Loucy (cell line): ENCODE measurements around the gene PCDHGA3.
A peak's percentile ranks its signal among the peaks of the same experiment; 100 is the strongest.

Experiments
- H2AFZ ChIP-seq: fragments of 200-600 bp; sonication (generic); 2 replicates; pipeline ENCODE4 v1.6.0; 2016; ENCODE audit warnings: antibody characterized with exemption, mild to moderate bottlenecking, low read length, moderate library complexity
- H3F3A ChIP-seq: fragments of 200-600 bp; 2 replicates; pipeline ENCODE4 v1.6.0; 2016; ENCODE audit warnings: antibody characterized with exemption, low read depth, mild to moderate bottlenecking
- H3K27me3 ChIP-seq: fragments of 200-600 bp; sonication (generic); 2 replicates; pipeline ENCODE4 v1.6.1; 2014; ENCODE audit warnings: low read length, mild to moderate bottlenecking; ENCODE audit not compliant: insufficient read depth, poor library complexity, severe bottlenecking
- H3K36me3 ChIP-seq: fragments of 200-600 bp; sonication (generic); 2 replicates; pipeline ENCODE4 v1.6.1; 2016; ENCODE audit warnings: low read length; ENCODE audit not compliant: insufficient read depth
- H3K4me1 ChIP-seq: fragments of 200-600 bp; sonication (generic); 2 replicates; pipeline ENCODE4 v1.5.1; 2014; ENCODE audit warnings: low read length, mild to moderate bottlenecking; ENCODE audit not compliant: insufficient read depth, poor library complexity, severe bottlenecking
- H3K4me2 ChIP-seq: fragments of 200-600 bp; sonication (generic); 2 replicates; pipeline ENCODE4 v1.6.0; 2014; ENCODE audit warnings: antibody characterized with exemption, low read length, low read depth, mild to moderate bottlenecking; ENCODE audit not compliant: poor library complexity, severe bottlenecking
- H3K4me3 ChIP-seq: fragments of 200-600 bp; sonication (generic); 2 replicates; pipeline ENCODE4 v1.5.1; 2014; ENCODE audit warnings: low read length, mild to moderate bottlenecking, mixed read lengths; ENCODE audit not compliant: poor library complexity, severe bottlenecking
- H3K79me2 ChIP-seq: fragments of 200-600 bp; sonication (generic); 2 replicates; pipeline ENCODE4 v1.6.1; 2014; ENCODE audit warnings: low read length; ENCODE audit not compliant: insufficient read depth
- H3K9ac ChIP-seq: fragments of 200-600 bp; sonication (generic); 2 replicates; pipeline ENCODE4 v1.6.0; 2014; ENCODE audit warnings: mild to moderate bottlenecking, low read depth, low read length, moderate library complexity; ENCODE audit not compliant: poor library complexity, severe bottlenecking
- H3K9me2 ChIP-seq: fragments of 200-600 bp; sonication (generic); replicated peaks from 2 replicates; pipeline ENCODE4 v1.6.1; 2016; ENCODE audit warnings: low read depth, low read length, mixed read lengths
- H3K9me3 ChIP-seq: fragments of 200-600 bp; sonication (generic); 2 replicates; pipeline ENCODE4 v1.6.1; 2014; ENCODE audit warnings: mild to moderate bottlenecking, antibody characterized with exemption, low read length, low read depth; ENCODE audit not compliant: insufficient read depth
- H4K20me1 ChIP-seq: fragments of 200-600 bp; sonication (generic); 2 replicates; pipeline ENCODE4 v1.6.0; 2014; ENCODE audit warnings: antibody characterized with exemption, low read length, mild to moderate bottlenecking; ENCODE audit not compliant: insufficient read depth, poor library complexity, severe bottlenecking
- CTCF ChIP-seq: fragments of 200-600 bp; sonication (generic); conservative IDR thresholded peaks from 2 replicates; pipeline ENCODE4 v1.5.1; 2014; ENCODE audit warnings: mild to moderate bottlenecking, antibody characterized with exemption, low read length
- EZH2phosphoT487 ChIP-seq: fragments of 200-600 bp; IDR thresholded peaks from 2 replicates; pipeline ENCODE4 v1.6.1; 2018; ENCODE audit warnings: antibody characterized with exemption, mild to moderate bottlenecking, moderate library complexity, borderline replicate concordance

PCDHGA3 gene

GRCh38 chr5:141356133-141356532 lies 12.5 kb downstream of the PCDHGA3 start:
- no peak overlapping the region for H3K4me3 ChIP-seq

GRCh38 chr5:141356950-141357349 lies 13.3 kb downstream of the PCDHGA3 start:
- H3K79me2 ChIP-seq, result no peaks in the 10 kb centered on the region
- no peaks in the 10 kb centered on the region for H4K20me1 ChIP-seq
- H3K36me3 ChIP-seq, result no peaks in the 10 kb centered on the region
- no peaks in the 10 kb centered on the region for H3K4me1 ChIP-seq
- H3K9ac ChIP-seq, result no peak overlapping the region
- no peaks in the 10 kb centered on the region for H3K9me2 ChIP-seq
- H2AFZ ChIP-seq, result no peak overlapping the region
- H3F3A ChIP-seq, result no peaks in the 10 kb centered on the region
- no peak overlapping the region for H3K4me2 ChIP-seq
- H3K27me3 ChIP-seq, result no peaks in the 10 kb centered on the region
- no peak for TF ChIP-seq CTCF
- H3K4me3 ChIP-seq, result no peak overlapping the region
- no peaks in the 10 kb centered on the region for H3K9me3 ChIP-seq

More at GRCh38 chr5:141356133-141356532, 12.5 kb downstream of the PCDHGA3 start:
- Histone ChIP-seq H3K4me1 (no peaks in the 10 kb centered on the region), H3K27me3 (no peaks in the 10 kb centered on the region), H3K36me3 (no peaks in the 10 kb centered on the region), H2AFZ (no peak overlapping the region), H4K20me1 (no peaks in the 10 kb centered on the region), H3F3A (no peaks in the 10 kb centered on the region), H3K4me2 (no peak overlapping the region), H3K9me3 (no peaks in the 10 kb centered on the region), H3K9ac (no peak overlapping the region), H3K9me2 (no peaks in the 10 kb centered on the region), H3K79me2 (no peaks in the 10 kb centered on the region)
- no peak for TF ChIP-seq EZH2phosphoT487
- TF ChIP-seq CTCF, result no peak

GRCh38 chr5:141359790-141360426 lies 16.3 kb downstream of the PCDHGA3 start, which contains the start of gene PCDHGB2:
PCDHGB2 (plus strand) TSS chr5:141359994; CDS start chr5:141360136, 142 bp downstream.
- peak within 1 kb of the TSS; percentile 63 for H3K9ac ChIP-seq
- no peaks in the 10 kb centered on the region for H3K27me3 ChIP-seq
- H3K9me3 ChIP-seq, result no peaks in the 10 kb centered on the region
- no peaks in the 10 kb centered on the region for H4K20me1 ChIP-seq
- TF ChIP-seq CTCF (peak; percentile 61), EZH2phosphoT487 (no peak)
- peak within 1 kb of the TSS; percentile 70 for H3K4me2 ChIP-seq
- H3K36me3 ChIP-seq, result no peaks in the 10 kb centered on the region
- H3K4me3 ChIP-seq, result peak within 1 kb of the TSS; percentile 67
- H3K79me2 ChIP-seq, result no peaks in the 10 kb centered on the region
- H3F3A ChIP-seq, result no peaks in the 10 kb centered on the region
- peak within 1 kb of the TSS; percentile 98 for H2AFZ ChIP-seq
- H3K4me1 ChIP-seq, result no peaks in the 10 kb centered on the region
- no peaks in the 10 kb centered on the region for H3K9me2 ChIP-seq
